Fibroblast of skin of left biceps (primary cell): ENCODE measurements around the gene ATP9B.

Experiments used
- DNase-seq, 2 experiments: peaks; one replicate each; pipeline ENCODE4 v3.0.0-alpha.2; 2013; ENCODE audit warnings: low read depth in 2 of 2

ATP9B gene

GRCh38 chr18:79396431-79397246 lies 327.4 kb downstream of the ATP9B start:
- DNase-seq = no peak

- DNase-seq = no peak
Measured at GRCh38 chr18:79397247-79397829, 328.1 kb downstream of the ATP9B start.

GRCh38 chr18:79397830-79398761 lies 328.9 kb downstream of the ATP9B start:
- no peak for DNase-seq

GRCh38 chr18:79399275-79400081 lies 330.3 kb downstream of the ATP9B start:
- DNase-seq = no peak

GRCh38 chr18:79400091-79400590 lies 330.9 kb downstream of the ATP9B start:
- DNase-seq = no peak

DNA sequence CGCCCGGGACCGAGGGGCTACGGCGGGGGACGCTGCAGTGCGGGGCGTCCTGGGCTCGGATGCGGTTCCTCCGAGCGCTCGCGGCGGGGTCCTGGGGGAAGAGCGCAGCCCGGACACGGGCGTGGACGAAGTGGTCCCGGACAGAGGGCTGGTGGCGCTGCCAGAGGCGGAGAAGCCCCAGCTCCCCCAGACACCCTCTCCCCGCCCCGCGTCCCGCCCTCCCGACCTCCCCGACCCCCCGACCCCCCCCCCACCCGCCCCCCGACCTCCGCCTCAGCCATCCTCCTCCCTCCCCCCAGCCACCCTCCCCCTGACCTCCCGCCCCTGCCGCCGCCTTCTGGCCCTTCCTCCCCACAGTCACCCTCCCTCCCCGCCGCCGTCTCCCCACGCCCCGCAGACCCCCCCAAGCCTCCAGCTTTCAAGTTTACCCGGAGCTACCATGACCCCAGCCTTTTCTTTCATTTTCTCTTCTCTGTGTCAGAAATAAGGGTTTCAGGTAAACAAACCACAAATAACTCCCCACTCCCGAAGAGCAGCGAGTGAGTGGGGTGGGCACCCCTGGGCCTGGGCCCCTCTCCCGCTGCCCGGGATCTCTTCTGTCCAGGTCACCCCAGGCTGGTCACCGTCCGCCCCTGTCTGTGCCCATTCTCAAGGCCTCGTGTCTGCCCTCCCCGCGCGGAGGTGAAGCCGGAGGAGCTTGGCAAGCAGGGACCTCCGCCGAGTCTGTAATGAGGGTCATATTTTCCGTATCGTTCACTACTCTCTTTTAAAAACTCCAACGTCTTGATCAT lies 331.6 kb downstream of the ATP9B start:
- DNase-seq = no peak

DNA sequence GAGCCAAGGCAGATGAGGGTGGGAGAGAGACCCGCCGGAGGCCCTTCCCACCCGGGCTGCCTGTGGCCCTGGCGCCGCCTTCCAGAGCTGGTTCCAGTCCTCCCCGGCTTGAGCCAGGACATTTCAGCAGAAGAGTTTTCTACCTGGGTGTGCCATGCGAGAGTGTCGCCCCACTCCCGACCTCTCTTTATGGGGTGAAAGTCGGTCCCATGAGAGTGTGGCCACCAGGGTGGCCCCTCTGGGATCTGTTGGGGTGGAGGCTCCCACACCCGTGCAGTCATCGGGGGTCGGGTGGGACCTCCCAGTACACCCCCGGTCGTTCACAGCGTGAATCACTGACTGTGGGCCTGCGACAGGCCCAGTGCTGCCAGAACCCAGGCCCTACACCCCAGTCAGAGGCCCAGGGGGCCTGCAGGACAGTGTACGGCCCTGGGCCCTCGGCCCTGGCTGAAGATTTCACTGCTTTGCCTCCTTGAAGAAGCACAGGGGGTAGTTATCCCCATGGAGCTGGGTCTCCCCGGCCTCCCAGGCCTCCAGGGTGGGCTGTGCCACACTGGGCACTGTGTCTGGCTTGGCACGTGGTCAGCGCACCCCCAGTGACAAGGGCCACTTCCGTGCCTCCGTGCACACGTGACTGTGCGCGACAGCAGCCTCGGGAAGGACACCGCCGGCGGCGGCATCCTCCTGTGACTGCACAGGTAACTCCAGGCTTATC lies 332.5 kb downstream of the ATP9B start:
- DNase-seq = no peak

DNA sequence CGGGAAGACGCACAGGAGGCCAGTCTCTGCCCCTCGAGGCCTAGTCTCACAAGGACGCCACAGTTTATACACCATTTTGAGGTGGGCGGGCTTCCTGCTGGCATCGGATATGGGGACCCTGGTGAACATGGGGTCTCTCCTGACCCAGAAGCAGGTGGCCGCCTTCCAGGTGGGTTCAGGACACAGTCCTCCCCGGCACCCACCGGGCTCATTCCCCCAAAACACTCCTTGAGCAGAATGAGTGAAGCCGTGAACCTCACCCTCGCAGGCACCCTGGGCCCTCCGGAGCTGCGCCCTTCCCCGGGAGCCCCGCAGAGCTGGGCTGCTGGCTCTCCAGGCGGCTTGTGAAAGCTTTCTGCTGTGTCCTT lies 333.0 kb downstream of the ATP9B start:
- DNase-seq = no peak

GRCh38 chr18:79402977-79403722 lies 334.0 kb downstream of the ATP9B start:
- DNase-seq = no peak

DNA sequence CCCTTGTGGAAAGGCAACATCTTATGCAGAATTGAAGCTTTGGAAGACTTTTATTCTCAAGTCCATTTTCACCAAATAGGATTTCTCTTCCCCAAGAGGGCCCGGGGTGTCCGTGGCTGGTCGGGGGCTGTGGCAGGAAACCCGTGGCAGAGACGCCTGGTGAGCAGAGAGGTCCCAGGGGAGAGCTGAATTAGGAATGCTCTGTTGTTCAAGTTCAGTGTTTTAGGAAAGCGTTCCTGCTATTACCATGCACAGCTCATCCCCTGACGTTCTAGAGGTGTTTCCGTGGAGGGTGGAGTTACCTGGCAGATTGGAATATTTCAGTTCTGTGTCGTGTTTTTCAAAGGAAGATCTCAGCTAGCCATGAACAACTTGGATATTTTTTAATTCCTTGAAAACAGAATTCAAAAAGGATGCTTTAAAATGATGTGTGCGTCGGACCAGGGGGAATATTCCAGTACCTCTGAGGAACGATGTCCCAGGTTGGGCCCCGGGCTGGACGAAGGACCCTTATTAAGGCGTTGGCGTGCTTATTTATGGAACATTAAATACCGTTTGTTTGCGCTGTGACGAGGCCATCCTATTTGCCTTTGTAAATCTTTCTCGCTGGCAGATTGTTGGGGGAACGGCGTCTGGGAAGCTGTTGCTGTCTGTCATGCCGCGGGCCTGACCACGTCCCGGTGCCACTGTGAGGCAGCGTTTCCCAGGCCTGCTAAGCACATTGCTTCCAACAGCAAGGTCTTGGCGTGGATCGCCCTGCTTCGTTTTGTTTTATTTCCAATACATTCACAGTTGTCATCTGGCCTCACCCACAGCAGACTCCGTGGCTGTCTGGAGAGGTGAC lies 334.8 kb downstream of the ATP9B start:
- DNase-seq = no peak

DNA sequence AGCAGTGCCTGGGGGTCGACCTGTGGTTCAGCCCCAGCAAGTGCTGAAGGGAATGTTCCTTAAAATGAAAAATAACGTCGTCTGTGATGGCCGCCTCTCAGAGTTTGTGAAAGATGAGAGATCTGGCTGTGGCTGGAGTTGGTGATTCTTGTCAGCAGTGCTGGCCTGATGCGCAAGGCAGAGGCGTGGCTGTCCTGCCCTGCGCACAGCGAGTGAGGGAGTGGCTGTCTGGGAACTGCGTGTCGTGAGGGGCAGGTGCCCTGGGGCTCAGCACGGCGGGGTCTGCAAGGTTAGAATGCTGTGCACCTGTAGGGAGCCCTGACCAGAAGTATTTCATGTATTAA lies 335.3 kb downstream of the ATP9B start:
- no peak for DNase-seq

- DNase-seq = no peak
Measured at GRCh38 chr18:79405019-79405780, 336.0 kb downstream of the ATP9B start.

- DNase-seq = no peak
Measured at GRCh38 chr18:79405781-79406575, 336.8 kb downstream of the ATP9B start.

GRCh38 chr18:79406708-79407107 lies 337.5 kb downstream of the ATP9B start:
- no peak for DNase-seq

- no peak for DNase-seq
Measured at GRCh38 chr18:79409313-79409712, 340.1 kb downstream of the ATP9B start.

- no peak for DNase-seq
Measured at GRCh38 chr18:79410171-79410641, 341.0 kb downstream of the ATP9B start.
